ENCODE results near the gene RBM22. TPM values are rescaled to one million over a fixed set of nuclear protein-coding genes. Genes with fewer than 3 reads are reported as not detected.

RBM22 gene
- total RNA-seq (2021; ENCODE audit: unreplicated experiment), result 61.4 TPM
- 37.8 and 43.4 TPM in 2 replicates for polyA plus RNA-seq (2012)
- percentile 93 among the genes with signal in this experiment for Bru-seq, nascent RNA
- BruChase-seq, experiment 1, labeled RNA remaining after a 6-hour chase, result percentile 93 among the genes with signal in this experiment
- percentile 94 among the genes with signal in this experiment for BruChase-seq, experiment 2, labeled RNA remaining after a 2-hour chase
- long read RNA-seq, transcript RBM22-201 (11 exons, 2,342 nt), result major isoform, 47 of 59 reads
- long read RNA-seq, partial matches to known transcripts, result 3 of 59 reads
- long read RNA-seq, other reads (novel, unspliced or antisense), result 9 of 59 reads

GRCh38 chr5:150700594-150701377 lies at the start of gene RBM22:
Gene RBM22, minus strand, starts transcription at chr5:150701062. Its CDS starts 77 bp downstream, at chr5:150700985.
- Histone ChIP-seq H4K20me1 (ENCODE audit: insufficient read depth) (no peaks in the 10 kb centered on the region), H3K36me3 (ENCODE audit: control insufficient read depth in 1 of 2, insufficient read depth in 2 of 2, low read length in 2 of 2) (peaks cover 24 to 28% of the 10 kb centered on the region in 2 experiments), H3K4me2 (ENCODE audit: low read length) (peak within 1 kb of the TSS; percentile 81), H3K4me1 (ENCODE audit: control insufficient read depth in 1 of 2, insufficient read depth in 2 of 2, low read length in 2 of 2) (peaks cover 2 to 15% of the 10 kb centered on the region in 2 experiments; a peak in 3 of 4 replicates), H3K9ac (ENCODE audit: low read length) (peak within 1 kb of the TSS; percentile 86), H3K9me3 (ENCODE audit: control insufficient read depth in 1 of 2, insufficient read depth in 1 of 2, low read depth in 1 of 2, low read length in 2 of 2) (no peaks in the 10 kb centered on the region), H3K27me3 (ENCODE audit: insufficient read depth, low read length) (no peaks in the 10 kb centered on the region), H3K79me2 (ENCODE audit: insufficient read depth, low read length) (peaks cover 33% of the 10 kb centered on the region), H3K9me2 (ENCODE audit: insufficient read depth) (no peaks in the 10 kb centered on the region), H2AFZ (ENCODE audit: low read depth, low read length, poor library complexity, severe bottlenecking) (peak within 1 kb of the TSS; percentile 88), H3K27ac (ENCODE audit: low read depth, low read length) (peak within 1 kb of the TSS; percentile 76), H3K4me3 (replicated peaks in 1 of 2; ENCODE audit: low read depth in 1 of 2, low read length in 2 of 2) (peak within 1 kb of the TSS; percentile 86 to 87)
- intact Hi-C loops (cut with micrococcal nuclease), result loop anchor here (2.0 to 5.0 kb wide), 4 partner anchors 57 to 243 kb away; partner anchors contain the start of genes DCTN4 and IRGM
- ChIA-PET CTCF (interaction anchor here (0.7 to 1.6 kb wide), 9 partner anchors 8 to 250 kb away, joined by 3 to 11 read pairs (median 4); partner anchors contain the start of genes DCTN4 and IRGM), POLR2A (interaction anchor here (0.7 to 1.6 kb wide), 8 partner anchors 11 to 251 kb away, joined by 3 to 4 read pairs (median 3); partner anchors contain the start of gene RPS14), RAD21 (ENCODE audit: low non-redundant PET in 1 of 2, low total read pairs in 2 of 2, uncharacterized antibody in 2 of 2, unreplicated experiment in 2 of 2) (interaction anchor here (0.5 to 1.1 kb wide), 5 partner anchors 58 to 213 kb away, joined by 3 to 4 read pairs (median 3); partner anchors contain the start of genes DCTN4 (in 1 of the 2), IRGM (in 1 of the 2) and SMIM3 (in 1 of the 2))
- DNase-seq (ENCODE audit: low read depth, low spot score) (peak; percentile 79), ATAC-seq (peak; percentile 95)
- BruUV-seq (replicated peaks), result no TSS peak
- TF ChIP-seq, protein P1, sequence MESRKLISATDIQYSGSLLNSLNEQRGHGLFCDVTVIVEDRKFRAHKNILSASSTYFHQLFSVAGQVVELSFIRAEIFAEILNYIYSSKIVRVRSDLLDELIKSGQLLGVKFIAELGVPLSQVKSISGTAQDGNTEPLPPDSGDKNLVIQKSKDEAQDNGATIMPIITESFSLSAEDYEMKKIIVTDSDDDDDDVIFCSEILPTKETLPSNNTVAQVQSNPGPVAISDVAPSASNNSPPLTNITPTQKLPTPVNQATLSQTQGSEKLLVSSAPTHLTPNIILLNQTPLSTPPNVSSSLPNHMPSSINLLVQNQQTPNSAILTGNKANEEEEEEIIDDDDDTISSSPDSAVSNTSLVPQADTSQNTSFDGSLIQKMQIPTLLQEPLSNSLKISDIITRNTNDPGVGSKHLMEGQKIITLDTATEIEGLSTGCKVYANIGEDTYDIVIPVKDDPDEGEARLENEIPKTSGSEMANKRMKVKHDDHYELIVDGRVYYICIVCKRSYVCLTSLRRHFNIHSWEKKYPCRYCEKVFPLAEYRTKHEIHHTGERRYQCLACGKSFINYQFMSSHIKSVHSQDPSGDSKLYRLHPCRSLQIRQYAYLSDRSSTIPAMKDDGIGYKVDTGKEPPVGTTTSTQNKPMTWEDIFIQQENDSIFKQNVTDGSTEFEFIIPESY (IDR thresholded peaks at IDR 0.05; ENCODE audit: extremely low read depth, insufficient replicate concordance, low read length), result no peak
- TF ChIP-seq FOSL1 (IDR thresholded peaks at IDR 0.05; ENCODE audit: low read depth) (no peak), ATF3 (IDR thresholded peaks at IDR 0.05) (no peak), EZH2 (IDR thresholded peaks at IDR 0.05) (no peak), CEBPB (IDR thresholded peaks at IDR 0.05; ENCODE audit: low read depth) (no peak), SIN3A (IDR thresholded peaks at IDR 0.05; ENCODE audit: low read depth) (peak; percentile 66), EZH2phosphoT487 (IDR thresholded peaks at IDR 0.05; ENCODE audit: borderline replicate concordance) (no peak), YY1 (IDR thresholded peaks at IDR 0.05; ENCODE audit: extremely low read depth, insufficient replicate concordance, low read depth, low read length) (peak; percentile 92), ZFX (IDR thresholded peaks at IDR 0.05) (peak; percentile 92), POLR2AphosphoS5 (IDR thresholded peaks at IDR 0.05; ENCODE audit: low read depth, low read length) (peak; percentile 84), JUND (IDR thresholded peaks at IDR 0.05) (no peak), REST (IDR thresholded peaks at IDR 0.05; ENCODE audit: low read depth) (no peak), TCF7L2 (IDR thresholded peaks at IDR 0.05; ENCODE audit: borderline replicate concordance, extremely low read depth, insufficient read depth, insufficient read length) (peak; percentile 39), POLR2A (IDR thresholded peaks at IDR 0.05; ENCODE audit: borderline replicate concordance, extremely low read depth, insufficient read depth, insufficient read length) (peak; percentile 87), SP1 (IDR thresholded peaks at IDR 0.05; ENCODE audit: low read depth) (peak; percentile 80), EGR1 (IDR thresholded peaks at IDR 0.05; ENCODE audit: low read depth) (no peak)
- TF ChIP-seq, protein P2, sequence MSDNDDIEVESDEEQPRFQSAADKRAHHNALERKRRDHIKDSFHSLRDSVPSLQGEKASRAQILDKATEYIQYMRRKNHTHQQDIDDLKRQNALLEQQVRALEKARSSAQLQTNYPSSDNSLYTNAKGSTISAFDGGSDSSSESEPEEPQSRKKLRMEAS (IDR thresholded peaks at IDR 0.05), result peak; percentile 28; the same call in 1 of the 2 replicates
